ENCODE data around the gene ELMO2.

Gene ELMO2

GRCh38 chr20:46362921-46363867 lies 43.2 kb downstream of the ELMO2 start:
- no peaks in the 10 kb centered on the region for H3K36me3 ChIP-seq (replicated peaks; ENCODE audit: insufficient read depth, low read length)
- DNase-seq = no peak
- peak overlapping the region; percentile 79 for H3K4me3 ChIP-seq (ENCODE audit: low read length)
- H3K27me3 ChIP-seq (replicated peaks; ENCODE audit: insufficient read depth, low read length) = no peaks in the 10 kb centered on the region
- peak overlapping the region; percentile 89 for H3K4me2 ChIP-seq (ENCODE audit: low read depth, low read length)
- TF ChIP-seq EZH2 (optimal IDR thresholded peaks at IDR 0.05; ENCODE audit: low read depth, low read length) (no peak), CTCF (IDR thresholded peaks at IDR 0.05; ENCODE audit: low read length) (no peak), EZH2phosphoT487 (IDR thresholded peaks at IDR 0.05; ENCODE audit: low read length) (no peak)
- H3K9ac ChIP-seq (ENCODE audit: low read length) = peak overlapping the region; percentile 84
- peaks cover 11% of the 10 kb centered on the region; the same call in 1 of the 2 replicates for H3K4me1 ChIP-seq (ENCODE audit: low read length)
- H3K79me2 ChIP-seq (ENCODE audit: low read length) = peaks cover 45% of the 10 kb centered on the region
- H3F3A ChIP-seq (ENCODE audit: insufficient read depth, low read length) = peaks cover 7% of the 10 kb centered on the region
- H3K27ac ChIP-seq (ENCODE audit: low read length) = peak overlapping the region; percentile 86
- H3K9me3 ChIP-seq (replicated peaks; ENCODE audit: insufficient read depth, low read length) = no peaks in the 10 kb centered on the region
- H2AFZ ChIP-seq (ENCODE audit: low read length) = peak overlapping the region; percentile 38
- H3K9me2 ChIP-seq (replicated peaks; ENCODE audit: insufficient read depth, low read length) = no peaks in the 10 kb centered on the region
- no peaks in the 10 kb centered on the region for H4K20me1 ChIP-seq (ENCODE audit: insufficient read depth, low read length)

- TF ChIP-seq EZH2phosphoT487 (IDR thresholded peaks at IDR 0.05; ENCODE audit: low read length) (no peak), CTCF (IDR thresholded peaks at IDR 0.05; ENCODE audit: low read length) (no peak), EZH2 (optimal IDR thresholded peaks at IDR 0.05; ENCODE audit: low read depth, low read length) (no peak)
- no peak overlapping the region for H3K27ac ChIP-seq (ENCODE audit: low read length)
- H3K79me2 ChIP-seq (ENCODE audit: low read length) = peaks cover 45% of the 10 kb centered on the region
- no peak for DNase-seq
- no peak overlapping the region for H3K4me3 ChIP-seq (ENCODE audit: low read length)
- H3F3A ChIP-seq (ENCODE audit: insufficient read depth, low read length) = peaks cover 7% of the 10 kb centered on the region
- no peaks in the 10 kb centered on the region for H3K9me3 ChIP-seq (replicated peaks; ENCODE audit: insufficient read depth, low read length)
- H3K4me2 ChIP-seq (ENCODE audit: low read depth, low read length) = no peak overlapping the region
- no peaks in the 10 kb centered on the region for H4K20me1 ChIP-seq (ENCODE audit: insufficient read depth, low read length)
- no peaks in the 10 kb centered on the region for H3K9me2 ChIP-seq (replicated peaks; ENCODE audit: insufficient read depth, low read length)
- H3K36me3 ChIP-seq (replicated peaks; ENCODE audit: insufficient read depth, low read length) = no peaks in the 10 kb centered on the region
- no peak overlapping the region for H3K9ac ChIP-seq (ENCODE audit: low read length)
- H2AFZ ChIP-seq (ENCODE audit: low read length) = no peak overlapping the region
- H3K4me1 ChIP-seq (ENCODE audit: low read length) = peaks cover 11% of the 10 kb centered on the region; the same call in 1 of the 2 replicates
- no peaks in the 10 kb centered on the region for H3K27me3 ChIP-seq (replicated peaks; ENCODE audit: insufficient read depth, low read length)
These were observed 44.6 kb downstream of the ELMO2 start for GRCh38 chr20:46361811-46362210.

- TF ChIP-seq CTCF (IDR thresholded peaks at IDR 0.05; ENCODE audit: low read length) = no peak
- TF ChIP-seq EZH2 (optimal IDR thresholded peaks at IDR 0.05; ENCODE audit: low read depth, low read length) = no peak
- TF ChIP-seq EZH2phosphoT487 (IDR thresholded peaks at IDR 0.05; ENCODE audit: low read length) = no peak
- no peak overlapping the region for H3K27ac ChIP-seq (ENCODE audit: low read length)
- no peaks in the 10 kb centered on the region for H3K9me3 ChIP-seq (replicated peaks; ENCODE audit: insufficient read depth, low read length)
- H3K9me2 ChIP-seq (replicated peaks; ENCODE audit: insufficient read depth, low read length) = no peaks in the 10 kb centered on the region
- H3K9ac ChIP-seq (ENCODE audit: low read length) = no peak overlapping the region
- no peaks in the 10 kb centered on the region for H3K36me3 ChIP-seq (replicated peaks; ENCODE audit: insufficient read depth, low read length)
- no peaks in the 10 kb centered on the region for H4K20me1 ChIP-seq (ENCODE audit: insufficient read depth, low read length)
- DNase-seq = no peak
- peaks cover 45% of the 10 kb centered on the region for H3K79me2 ChIP-seq (ENCODE audit: low read length)
- H3K4me3 ChIP-seq (ENCODE audit: low read length) = no peak overlapping the region
- no peak overlapping the region for H3K4me2 ChIP-seq (ENCODE audit: low read depth, low read length)
- H2AFZ ChIP-seq (ENCODE audit: low read length) = no peak overlapping the region
- peaks cover 11% of the 10 kb centered on the region; the same call in 1 of the 2 replicates for H3K4me1 ChIP-seq (ENCODE audit: low read length)
- H3K27me3 ChIP-seq (replicated peaks; ENCODE audit: insufficient read depth, low read length) = no peaks in the 10 kb centered on the region
- peaks cover 7% of the 10 kb centered on the region for H3F3A ChIP-seq (ENCODE audit: insufficient read depth, low read length)
These were observed 45.0 kb downstream of the ELMO2 start for GRCh38 chr20:46361381-46361780.
